ENCODE data around the gene IL17B. TPM values are rescaled to one million over a fixed set of nuclear protein-coding genes. Genes with fewer than 3 reads are reported as not detected.

Gene IL17B
- total RNA-seq, 1 experiment from 2014 or later: 1.5 TPM

GRCh38 chr5:149379818-149380374 is 804 bp upstream of the IL17B start:
- Histone ChIP-seq H3K9me3 (replicated peaks) (no peaks in the 10 kb centered on the region), H3K27ac (no peak overlapping the region), H3K4me1 (peaks cover 5% of the 10 kb centered on the region; the same call in 1 of the 2 replicates), H3K27me3 (no peaks in the 10 kb centered on the region), H3K36me3 (no peaks in the 10 kb centered on the region), H3K4me3 (no peak overlapping the region)
- DNase-seq: no peak

GRCh38 chr5:149378241-149378820 is 761 bp downstream of the IL17B start:
- H3K4me1 ChIP-seq: peaks cover 5% of the 10 kb centered on the region; the same call in 1 of the 2 replicates
- no peaks in the 10 kb centered on the region for H3K36me3 ChIP-seq
- peak overlapping the region; percentile 39; the same call in 1 of the 2 replicates for H3K4me3 ChIP-seq
- DNase-seq: no peak
- H3K27me3 ChIP-seq: no peaks in the 10 kb centered on the region
- H3K9me3 ChIP-seq (replicated peaks): no peaks in the 10 kb centered on the region
- no peak overlapping the region for H3K27ac ChIP-seq

- H3K4me3 ChIP-seq: no peak overlapping the region
- no peaks in the 10 kb centered on the region for H3K36me3 ChIP-seq
- H3K27me3 ChIP-seq: no peaks in the 10 kb centered on the region
- no peaks in the 10 kb centered on the region for H3K9me3 ChIP-seq (replicated peaks)
- H3K27ac ChIP-seq: no peak overlapping the region
- DNase-seq: no peak
- H3K4me1 ChIP-seq: peaks cover 16% of the 10 kb centered on the region
Observed at GRCh38 chr5:149376711-149377447, 2.2 kb downstream of the IL17B start.

- H3K4me1 ChIP-seq: peaks cover 19% of the 10 kb centered on the region
- H3K27ac ChIP-seq: no peak overlapping the region
- H3K4me3 ChIP-seq: no peak overlapping the region
- no peaks in the 10 kb centered on the region for H3K36me3 ChIP-seq
- no peak for DNase-seq
- H3K27me3 ChIP-seq: no peaks in the 10 kb centered on the region
- no peaks in the 10 kb centered on the region for H3K9me3 ChIP-seq (replicated peaks)
Observed at GRCh38 chr5:149376104-149376503, 3.0 kb downstream of the IL17B start.

- Histone ChIP-seq H3K36me3 (no peaks in the 10 kb centered on the region), H3K4me1 (peaks cover 19% of the 10 kb centered on the region), H3K4me3 (no peak overlapping the region), H3K27ac (no peak overlapping the region), H3K27me3 (no peaks in the 10 kb centered on the region), H3K9me3 (replicated peaks) (no peaks in the 10 kb centered on the region)
- DNase-seq: no peak
Observed at GRCh38 chr5:149375434-149375833, 3.7 kb downstream of the IL17B start.

GRCh38 chr5:149374801-149375200 is 4.3 kb downstream of the IL17B start:
- Histone ChIP-seq H3K27me3 (no peaks in the 10 kb centered on the region), H3K27ac (no peak overlapping the region), H3K4me3 (no peak overlapping the region), H3K9me3 (replicated peaks) (no peaks in the 10 kb centered on the region), H3K36me3 (no peaks in the 10 kb centered on the region), H3K4me1 (peaks cover 19% of the 10 kb centered on the region)
- no peak for DNase-seq

- no peak for DNase-seq
- H3K9me3 ChIP-seq (replicated peaks): no peaks in the 10 kb centered on the region
- H3K4me3 ChIP-seq: no peak overlapping the region
- H3K4me1 ChIP-seq: peaks cover 16% of the 10 kb centered on the region
- H3K27ac ChIP-seq: no peak overlapping the region
- H3K36me3 ChIP-seq: no peaks in the 10 kb centered on the region
- H3K27me3 ChIP-seq: no peaks in the 10 kb centered on the region
Observed at GRCh38 chr5:149374303-149374702, 4.8 kb downstream of the IL17B start.

- no peak overlapping the region for H3K4me3 ChIP-seq
- no peak overlapping the region for H3K27ac ChIP-seq
- H3K27me3 ChIP-seq: no peaks in the 10 kb centered on the region
- H3K9me3 ChIP-seq (replicated peaks): no peaks in the 10 kb centered on the region
- no peak for DNase-seq
- H3K4me1 ChIP-seq: peaks cover 15% of the 10 kb centered on the region
- H3K36me3 ChIP-seq: no peaks in the 10 kb centered on the region
Observed at GRCh38 chr5:149372932-149373331, 6.2 kb downstream of the IL17B start.

GRCh38 chr5:149372076-149372795 is 6.9 kb downstream of the IL17B start:
- Histone ChIP-seq H3K27ac (no peak overlapping the region), H3K4me3 (no peak overlapping the region), H3K9me3 (replicated peaks) (no peaks in the 10 kb centered on the region), H3K4me1 (peaks cover 15% of the 10 kb centered on the region), H3K36me3 (no peaks in the 10 kb centered on the region), H3K27me3 (no peaks in the 10 kb centered on the region)
- peak; percentile 50 to 72 for DNase-seq

- Histone ChIP-seq H3K4me3 (no peak overlapping the region), H3K27ac (no peak overlapping the region), H3K9me3 (replicated peaks) (no peaks in the 10 kb centered on the region), H3K36me3 (no peaks in the 10 kb centered on the region), H3K4me1 (peaks cover 15% of the 10 kb centered on the region), H3K27me3 (no peaks in the 10 kb centered on the region)
- peak; percentile 64 to 84 for DNase-seq
Observed at GRCh38 chr5:149371296-149371962, 7.7 kb downstream of the IL17B start.

- peaks cover 15% of the 10 kb centered on the region for H3K4me1 ChIP-seq
- no peak overlapping the region for H3K27ac ChIP-seq
- no peak for DNase-seq
Observed at GRCh38 chr5:149370878-149371277, 8.2 kb downstream of the IL17B start.

GRCh38 chr5:149367972-149368645 is 11.0 kb downstream of the IL17B start:
- H3K9me3 ChIP-seq (replicated peaks): no peaks in the 10 kb centered on the region
- no peak overlapping the region for H3K4me3 ChIP-seq
- no peaks in the 10 kb centered on the region for H3K27me3 ChIP-seq
- H3K36me3 ChIP-seq: no peaks in the 10 kb centered on the region
- no peak overlapping the region for H3K27ac ChIP-seq
- peaks cover 14% of the 10 kb centered on the region for H3K4me1 ChIP-seq
- no peak for DNase-seq

More at GRCh38 chr5:149370878-149371277, 8.2 kb downstream of the IL17B start:
- Histone ChIP-seq H3K27me3 (no peaks in the 10 kb centered on the region), H3K9me3 (replicated peaks) (no peaks in the 10 kb centered on the region), H3K4me3 (no peak overlapping the region), H3K36me3 (no peaks in the 10 kb centered on the region)

- Histone ChIP-seq H3K9me3 (replicated peaks) (no peaks in the 10 kb centered on the region), H3K36me3 (no peaks in the 10 kb centered on the region), H3K27ac (no peak overlapping the region), H3K4me1 (peaks cover 9% of the 10 kb centered on the region), H3K4me3 (no peak overlapping the region), H3K27me3 (no peaks in the 10 kb centered on the region)
- DNase-seq: peak; percentile 71 to 87
Observed at GRCh38 chr5:149367249-149367971, 11.7 kb downstream of the IL17B start.
